K562 (cell line): Measurements from ENCODE around the gene KRTAP10-4. TPM values are rescaled to one million over a fixed set of nuclear protein-coding genes. Genes with fewer than 3 reads are reported as not detected.

Experiments used
- ATAC-seq: fragments of 200-7000 bp; cut with Tn5 transposase; 3 replicates; pipeline ENCODE4 v1.9.1; 2020; ENCODE audit warnings: moderate library complexity
- BruUV-seq: library from RNA; stranded (reverse); fragments of 400-500 nt; replicated peaks from 2 replicates; lab custom pipeline; 2021; lab: Mats Ljungman, UMichigan
- CTCF ChIA-PET: fragments of 300-600 bp; formaldehyde crosslinking; extraction: SDS; loops from one replicate; lab custom pipeline; 2021; ENCODE audit warnings: low intra/inter-chr PET ratio; lab: Yijun Ruan, JAX
- POLR2A ChIA-PET: fragments of 300-600, 350-650 bp; sonication (Branson Sonifier 250); formaldehyde crosslinking; extraction: SDS; loops from one replicate; lab custom pipeline; 2021; ENCODE audit warnings: antibody characterized with exemption, inconsistent platforms; lab: Yijun Ruan, JAX
- DNase-seq, 4 experiments: peaks; one replicate each; pipeline versions ENCODE4 v3.0.0 to v3.0.0-alpha.2; 2011 to 2018; ENCODE audit warnings: low spot score in 3 of 4, mixed read lengths in 3 of 4; ENCODE audit errors: extremely low read depth in 1 of 4
- FAIRE-seq: peaks from 2 replicates; lab custom pipeline; 2011; peaks lifted over from hg19 to GRCh38; lab: Jason Lieb, UNC
- H2AFZ ChIP-seq: 2 replicates; pipeline ENCODE4 v1.6.0; 2011; ENCODE audit warnings: low read depth, low read length, control low read depth, inconsistent platforms
- H3K27ac ChIP-seq: fragments of 200-600 bp; 3 replicates; pipeline ENCODE4 v1.8.0; 2011; ENCODE audit warnings: low read depth, mild to moderate bottlenecking, control low read depth, inconsistent platforms, low read length, moderate library complexity, mixed read lengths; ENCODE audit errors: extremely low read depth
- H3K27me3 ChIP-seq, 2 experiments: fragments of 300-600 bp in 1 of 2; 2 replicates in 1 of 2; 3 replicates in 1 of 2; pipeline versions ENCODE4 v1.6.0 to v1.8.0; 2011; ENCODE audit warnings: inconsistent platforms in 2 of 2, low read length in 2 of 2, mild to moderate bottlenecking in 1 of 2, mixed read lengths in 1 of 2, moderate library complexity in 1 of 2; ENCODE audit not compliant: control insufficient read depth in 2 of 2, insufficient read depth in 2 of 2
- H3K36me3 ChIP-seq: fragments of 300-600 bp; 3 replicates; pipeline ENCODE4 v1.8.0; 2011; ENCODE audit warnings: mild to moderate bottlenecking, low read length, inconsistent platforms; ENCODE audit not compliant: control insufficient read depth, insufficient read depth
- H3K4me1 ChIP-seq, 2 experiments: fragments of 200-600 bp in 1 of 2; replicated peaks in 1 of 2; 2 replicates in 1 of 2; 3 replicates in 1 of 2; pipeline versions ENCODE4 v1.5.1 to v1.8.0; 2011; ENCODE audit warnings: inconsistent platforms in 2 of 2, low read length in 2 of 2, mild to moderate bottlenecking in 1 of 2, mixed read lengths in 1 of 2, moderate library complexity in 1 of 2; ENCODE audit not compliant: control insufficient read depth in 2 of 2, insufficient read depth in 2 of 2
- H3K4me2 ChIP-seq: 2 replicates; pipeline ENCODE4 v1.6.1; 2011; ENCODE audit warnings: low read length, control low read depth, inconsistent platforms, mixed read lengths; ENCODE audit not compliant: insufficient read depth
- H3K4me3 ChIP-seq: fragments of 200-600 bp; sonication (generic), shearing (Covaris generic); 2 replicates; pipeline ENCODE4 v1.5.1; 2016; ENCODE audit warnings: control low read depth, inconsistent platforms
- H3K79me2 ChIP-seq: fragments of 200-600 bp; 3 replicates; pipeline ENCODE4 v1.8.0; 2011; ENCODE audit warnings: low read length, inconsistent platforms; ENCODE audit not compliant: control insufficient read depth, insufficient read depth
- H3K9ac ChIP-seq, 2 experiments: 2 replicates each; pipeline versions ENCODE4 v1.6.0 to v1.6.1; 2011; ENCODE audit warnings: low read depth in 2 of 2, low read length in 2 of 2, control low read depth in 1 of 2, inconsistent platforms in 1 of 2, mild to moderate bottlenecking in 1 of 2, mixed read lengths in 1 of 2; ENCODE audit not compliant: insufficient read depth in 1 of 2
- H3K9me1 ChIP-seq: one replicate; pipeline ENCODE4 v1.6.0; 2011; ENCODE audit warnings: inconsistent platforms, mild to moderate bottlenecking, low read length, moderate library complexity; ENCODE audit not compliant: control insufficient read depth, insufficient read depth
- H3K9me3 ChIP-seq: replicated peaks from 2 replicates; pipeline ENCODE4 v1.5.1; 2011; ENCODE audit warnings: low read depth, low read length, inconsistent platforms; ENCODE audit not compliant: control insufficient read depth, insufficient read depth
- H4K20me1 ChIP-seq: replicated peaks from 2 replicates; pipeline ENCODE4 v1.6.1; 2011; ENCODE audit warnings: low read length, inconsistent platforms, mixed read lengths; ENCODE audit not compliant: control insufficient read depth, insufficient read depth
- E4F1 ChIP-seq: fragments of 250-450 bp; sonication (Bioruptor Pico); IDR thresholded peaks from 2 replicates; pipeline ENCODE4 v1.5.0; 2021; ENCODE audit warnings: mild to moderate bottlenecking, borderline replicate concordance
- WGBS: fragments of 100-300 bp; shearing (Covaris generic); methylation state at CpG from one replicate; pipeline ENCODE4 v1.1.6; 2016; ENCODE audit warnings: low coverage, mixed read lengths; ENCODE audit not compliant: insufficient coverage; ENCODE audit errors: missing lambda C conversion rate; 5-methylcytosine and 5-hydroxymethylcytosine counted together
- in situ Hi-C: fragments of 300-500 bp; cut with MboI; formaldehyde crosslinking; loops from 4 replicates; pipeline ENCODE4 v1.15.0; 2018; ENCODE audit warnings: inconsistent platforms, mixed read lengths
- intact Hi-C: fragments of 100-400 bp; cut with micrococcal nuclease; formaldehyde crosslinking; loops from 2 replicates; pipeline ENCODE4 v1.14.2; 2022
- polyA plus RNA-seq, 8 experiments: library from polyadenylated mRNA; depleted of rRNA in 4 of 8; stranded (reverse) in 5 of 8; unstranded in 3 of 8; fragments of >200 nt; fragmentation: Nextera tagmentation in 2 of 8; fragmentation: Illumina TruSeq in 1 of 8; extraction: Ambion mirVana in 2 of 8; extraction: Trizol in 1 of 8; gene quantifications; 2 replicates each; pipeline versions ENCODE4 v1.2.1 to v1.2.3, GENCODE V29; 2011 to 2014; ENCODE audit warnings: inconsistent platforms in 1 of 8, missing spikeins in 1 of 8
- total RNA-seq, 7 experiments: library from RNA; depleted of rRNA in 6 of 7; stranded (reverse); fragments of >200 nt in 6 of 7; fragmentation: Illumina TruSeq in 2 of 7; extraction: Trizol in 2 of 7; gene quantifications; 2 replicates each; pipeline versions ENCODE4 v1.2.1 to v1.2.3, GENCODE V29; 2011 to 2021; ENCODE audit warnings: low replicate concordance in 1 of 7

Gene KRTAP10-4
- total and polyA plus RNA-seq, 9 of the 15 experiments (the other 6 are each of a cell fraction or from before 2014, with no cell fraction given) = not detected

GRCh38 chr21:44598061-44598460 is 24.5 kb downstream of the KRTAP10-4 start:
- no peaks in the 10 kb centered on the region for H4K20me1 ChIP-seq
- CTCF ChIA-PET = no interaction called here
- no peaks in the 10 kb centered on the region; the same call in 1 of the 2 replicates for H3K9me3 ChIP-seq
- in situ Hi-C loops = no loop called here
- H3K79me2 ChIP-seq = no peaks in the 10 kb centered on the region
- FAIRE-seq = no peak
- BruUV-seq = no TSS peak
- H2AFZ ChIP-seq = 0 out of 2 replicates have a peak overlapping the region, but pooled peaks have one; percentile 19
- ATAC-seq = no peak
- H3K4me2 ChIP-seq = no peak overlapping the region
- peaks cover 9 to 39% of the 10 kb centered on the region in 2 experiments for H3K27me3 ChIP-seq
- DNase-seq = no peak
- intact Hi-C loops = no loop called here
- TF ChIP-seq E4F1 (CRISPR knock-in tag) = no peak
- TF ChIP-seq, all 486 proteins: peak for 0
- peaks cover 17 to 25% of the 10 kb centered on the region in 2 experiments for H3K4me1 ChIP-seq
- no peaks in the 10 kb centered on the region for H3K36me3 ChIP-seq
- H3K9me1 ChIP-seq = no peaks in the 10 kb centered on the region
- 11% methylated on average over 11 of the region's 11 CpGs for WGBS
- H3K9ac ChIP-seq = no peak overlapping the region
- POLR2A ChIA-PET = no interaction called here
- H3K27ac ChIP-seq = no peak overlapping the region
- no peak overlapping the region for H3K4me3 ChIP-seq
